HG03066 (cell line): ENCODE measurements around the gene JPH3.

Source experiments
- ATAC-seq: cut with Tn5 transposase; IDR thresholded peaks from one replicate; pipeline ENCODE4 v1.9.1; 2021; ENCODE audit warnings: low read depth; ENCODE audit not compliant: unreplicated experiment

Gene JPH3

GRCh38 chr16:87648698-87649487 lies 46.6 kb downstream of the JPH3 start:
- ATAC-seq: no peak

DNA sequence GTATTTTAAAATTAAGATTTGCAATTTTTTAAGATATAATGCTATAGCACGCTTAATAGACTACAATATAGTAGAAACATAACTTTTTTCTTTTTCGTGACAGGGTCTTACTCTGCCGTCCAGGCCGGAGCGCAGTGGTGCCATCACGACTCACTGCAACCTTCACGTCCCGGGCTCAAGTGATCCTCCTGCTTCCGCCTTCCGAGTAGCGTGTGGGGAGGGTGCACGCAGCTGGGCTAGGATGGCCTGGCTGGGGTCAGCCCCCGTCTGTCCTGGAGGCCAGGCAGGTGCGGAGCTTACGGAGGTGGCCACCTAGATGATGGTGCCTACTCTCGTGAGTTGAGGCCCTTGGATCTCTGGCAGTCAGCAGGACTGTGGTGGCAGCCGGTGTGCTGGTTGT lies 50.1 kb downstream of the JPH3 start:
- ATAC-seq: no peak

DNA sequence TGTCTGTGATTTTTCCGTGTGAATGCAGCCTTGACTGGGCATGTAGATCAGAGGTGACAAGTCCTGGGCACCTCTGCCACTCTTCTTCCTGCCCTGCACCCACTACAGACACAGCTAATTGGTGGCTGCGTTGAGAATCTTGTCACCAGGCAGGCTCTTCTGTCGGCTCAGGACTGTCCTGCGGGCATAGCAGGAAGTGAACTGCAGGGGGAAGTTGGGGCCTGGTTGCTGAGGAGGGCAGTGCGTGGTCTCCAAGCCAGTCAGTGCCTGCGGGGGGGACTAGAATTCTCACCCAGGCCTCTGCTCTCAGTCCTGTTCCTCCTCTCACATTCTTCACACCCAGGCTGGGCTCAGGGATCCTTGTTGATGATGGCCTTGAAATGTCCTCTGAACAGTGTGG lies 50.5 kb downstream of the JPH3 start:
- no peak for ATAC-seq

GRCh38 chr16:87653234-87653633 lies 50.9 kb downstream of the JPH3 start:
- ATAC-seq: no peak

- no peak for ATAC-seq
Measured at GRCh38 chr16:87654826-87655225, 52.5 kb downstream of the JPH3 start.

- ATAC-seq: no peak
Measured at GRCh38 chr16:87656328-87656727, 54.0 kb downstream of the JPH3 start.

DNA sequence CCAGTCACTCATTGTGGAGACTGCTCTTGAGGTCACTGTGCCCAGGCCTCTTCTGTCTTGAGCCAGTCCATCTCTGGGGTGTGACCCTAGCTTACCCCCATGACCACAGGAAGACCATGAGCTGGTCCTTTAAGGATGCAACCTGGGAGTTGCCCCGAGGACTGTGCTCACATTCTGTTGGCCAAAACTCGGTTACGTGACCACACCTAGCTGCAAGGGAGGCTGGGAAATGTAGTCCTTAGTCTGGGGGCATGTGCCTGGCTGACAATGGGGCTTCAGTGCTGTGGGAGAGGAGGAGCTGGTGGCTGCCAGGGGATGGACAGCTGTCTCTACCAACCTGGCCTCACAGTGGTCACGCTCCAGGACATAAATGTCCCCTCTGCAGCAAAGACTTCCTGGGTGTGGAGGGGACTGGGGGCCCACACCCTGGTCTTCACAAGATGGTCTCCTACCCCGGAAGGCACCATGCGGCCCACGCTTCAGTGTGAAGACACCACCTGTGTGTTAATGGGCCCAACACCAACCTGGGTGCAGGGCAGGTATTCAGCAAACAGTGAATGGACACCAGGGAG lies 55.4 kb downstream of the JPH3 start:
- no peak for ATAC-seq

GRCh38 chr16:87658564-87659225 lies 56.4 kb downstream of the JPH3 start:
- ATAC-seq: no peak

DNA sequence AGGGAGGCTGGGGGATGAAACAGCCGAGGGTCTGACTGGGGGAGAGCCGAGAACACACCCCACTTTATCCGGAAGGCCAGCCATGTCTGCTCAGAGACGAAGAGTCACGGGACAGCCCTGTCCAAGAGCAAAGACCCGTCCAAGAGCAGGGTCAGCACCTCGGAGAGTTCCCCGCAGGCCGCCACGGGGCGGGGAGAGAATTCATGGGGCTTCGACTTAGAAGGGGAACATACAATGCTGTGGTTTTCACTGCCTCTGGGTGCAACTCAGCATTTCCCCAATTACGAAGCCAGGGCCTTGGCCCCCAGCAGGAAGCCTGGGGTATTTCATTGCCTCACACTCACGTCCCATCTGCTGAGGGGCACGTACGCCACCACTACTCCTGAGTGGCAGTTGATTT lies 59.3 kb downstream of the JPH3 start:
- no peak for ATAC-seq

DNA sequence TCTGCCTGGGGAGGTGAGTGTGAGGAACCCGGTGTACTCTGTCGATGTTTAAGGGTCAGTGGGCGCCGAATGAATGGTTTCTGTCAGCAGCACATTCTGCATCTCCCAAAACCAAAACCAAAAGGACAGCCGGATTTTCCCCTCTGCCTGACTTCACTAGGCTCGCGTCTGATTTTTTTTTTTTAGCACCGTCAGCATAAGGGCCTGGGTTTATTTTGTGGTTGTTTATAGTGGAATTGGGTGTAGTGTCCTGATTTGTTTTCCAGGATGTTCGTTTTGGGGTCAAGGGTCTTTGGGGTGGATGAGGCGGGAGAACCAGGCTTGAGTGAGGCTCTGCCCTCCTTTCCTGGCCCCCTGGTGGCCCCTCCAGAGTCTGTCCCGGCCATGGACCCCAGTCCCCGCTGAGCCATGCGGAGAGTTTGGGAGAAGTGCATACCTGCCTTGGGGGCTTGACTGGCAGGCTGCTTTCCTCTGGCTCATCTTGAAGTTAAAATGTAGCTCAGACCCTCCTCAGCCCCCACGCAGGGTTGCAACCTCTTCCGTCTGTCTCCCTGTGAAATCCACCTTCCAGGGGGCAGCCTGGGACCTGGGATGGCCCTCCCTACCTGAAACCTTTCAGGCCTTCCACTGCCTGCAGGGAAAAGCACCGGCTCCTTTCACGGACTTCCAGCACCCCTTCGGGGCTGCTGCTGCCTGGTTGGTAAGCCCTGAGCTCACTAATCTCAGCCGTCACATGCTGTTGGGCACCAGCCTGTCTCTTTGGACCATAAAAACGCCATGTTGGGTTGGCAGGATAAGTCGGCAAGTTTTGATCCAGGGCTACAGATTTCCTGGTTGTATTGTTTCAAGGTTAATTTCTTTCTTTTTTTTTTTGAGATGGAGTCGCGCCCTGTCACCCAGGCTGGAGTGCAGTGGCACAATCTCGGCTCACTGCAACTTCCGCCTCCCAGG lies 60.2 kb downstream of the JPH3 start:
- no peak for ATAC-seq

DNA sequence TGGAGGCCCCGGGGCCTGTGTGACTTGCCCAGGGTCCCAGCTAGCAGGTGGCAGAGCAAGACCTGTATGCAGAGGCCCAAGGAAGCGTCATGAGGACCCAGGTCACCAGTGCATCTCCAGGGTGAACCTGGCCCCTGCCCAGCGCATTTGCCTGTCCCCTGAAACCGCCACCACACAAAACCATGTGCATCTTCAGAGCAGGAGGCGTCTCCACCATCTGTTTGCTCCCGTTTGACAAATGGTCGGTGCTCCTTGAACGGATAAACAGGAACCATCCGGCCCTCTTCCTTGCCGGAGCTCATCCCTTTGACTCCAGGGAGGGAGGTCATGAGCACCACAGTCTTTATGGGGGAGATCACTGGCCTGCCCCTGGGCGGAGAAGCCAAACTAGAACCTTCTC lies 62.5 kb downstream of the JPH3 start:
- ATAC-seq: no peak

- ATAC-seq: no peak
Measured at GRCh38 chr16:87665193-87665592, 62.9 kb downstream of the JPH3 start.

GRCh38 chr16:87666919-87667318 lies 64.6 kb downstream of the JPH3 start:
- no peak for ATAC-seq

- ATAC-seq: no peak
Measured at GRCh38 chr16:87667443-87667842, 65.1 kb downstream of the JPH3 start.

DNA sequence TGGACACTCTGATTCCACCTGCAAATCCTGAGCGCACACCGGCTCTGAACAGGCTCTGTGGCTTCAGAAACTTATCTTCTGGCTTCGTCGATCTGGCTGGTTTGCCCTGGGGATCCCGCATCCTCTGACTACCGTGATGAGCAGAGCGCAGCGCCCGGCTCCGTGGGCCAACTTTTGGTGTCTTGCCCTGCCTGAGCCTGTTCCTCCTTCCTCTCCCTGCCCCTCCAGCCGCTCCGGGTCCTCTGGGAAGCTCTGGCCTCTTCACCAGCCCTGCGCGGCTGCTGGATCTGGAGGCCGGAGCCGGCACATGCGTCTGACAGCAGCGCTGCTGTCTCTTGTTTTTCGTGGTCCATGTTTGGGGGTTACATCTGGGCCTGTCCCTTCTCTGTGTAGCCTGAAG lies 65.6 kb downstream of the JPH3 start:
- no peak for ATAC-seq

DNA sequence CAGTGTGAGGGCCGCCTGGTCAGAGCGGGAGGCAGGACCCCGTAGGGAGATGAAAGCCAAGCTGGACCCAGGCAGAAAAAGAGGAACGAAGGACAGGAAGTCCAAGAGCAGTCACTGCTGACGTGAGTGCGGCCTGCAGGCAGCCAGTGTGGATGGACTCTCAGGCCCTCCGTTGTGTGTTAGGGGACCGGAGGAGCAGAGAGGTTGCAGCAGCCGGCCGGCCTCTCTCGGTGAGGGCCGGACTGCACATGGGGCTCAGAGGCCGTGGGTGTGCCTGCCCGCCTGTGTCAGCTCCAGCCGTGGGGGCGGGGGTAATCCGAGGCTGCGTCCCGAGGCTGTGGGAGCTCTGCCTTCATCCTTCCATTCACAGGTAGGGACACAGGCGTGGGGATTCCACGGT lies 67.4 kb downstream of the JPH3 start:
- ATAC-seq: no peak

DNA sequence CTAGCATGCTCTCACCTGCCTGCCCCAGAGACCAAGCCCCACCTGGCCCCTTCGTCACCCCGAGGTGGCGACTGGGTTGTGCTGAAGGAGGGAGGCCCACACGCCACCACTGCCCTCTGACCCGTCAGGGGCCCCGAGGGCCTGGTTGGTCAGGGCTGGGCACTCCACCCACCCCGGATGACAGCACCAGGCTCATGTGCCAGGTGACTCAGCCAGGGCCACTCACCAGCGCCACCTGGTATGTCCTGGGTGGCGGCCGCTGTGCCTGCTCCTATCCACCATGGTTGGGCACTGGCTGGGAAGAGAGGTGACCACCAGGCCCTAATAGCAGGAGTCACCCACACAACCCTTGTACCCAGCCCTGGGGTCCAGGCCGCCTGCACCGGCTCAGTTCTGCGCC lies 68.9 kb downstream of the JPH3 start:
- no peak for ATAC-seq

GRCh38 chr16:87671715-87672270 lies 69.5 kb downstream of the JPH3 start:
- ATAC-seq: no peak

GRCh38 chr16:87674419-87674818 lies 72.1 kb downstream of the JPH3 start:
- no peak for ATAC-seq

- ATAC-seq: no peak
Measured at GRCh38 chr16:87675111-87675719, 72.9 kb downstream of the JPH3 start.
